NCI-H2196 treated with DMSO at 0.1 percent for 48 hours (cell line): Measurements from ENCODE around the gene MYH11.
"Not testable (repeated sequence)": the region's sequence is repeated elsewhere in the genome, so short reads cannot be mapped to it uniquely, and the experiment has no call there.

Source experiments
- DNase-seq: peaks from one replicate; lab custom pipeline; 2025; ENCODE audit not compliant: unreplicated experiment; lab: John Stamatoyannopoulos, UW

The MYH11 gene

DNA sequence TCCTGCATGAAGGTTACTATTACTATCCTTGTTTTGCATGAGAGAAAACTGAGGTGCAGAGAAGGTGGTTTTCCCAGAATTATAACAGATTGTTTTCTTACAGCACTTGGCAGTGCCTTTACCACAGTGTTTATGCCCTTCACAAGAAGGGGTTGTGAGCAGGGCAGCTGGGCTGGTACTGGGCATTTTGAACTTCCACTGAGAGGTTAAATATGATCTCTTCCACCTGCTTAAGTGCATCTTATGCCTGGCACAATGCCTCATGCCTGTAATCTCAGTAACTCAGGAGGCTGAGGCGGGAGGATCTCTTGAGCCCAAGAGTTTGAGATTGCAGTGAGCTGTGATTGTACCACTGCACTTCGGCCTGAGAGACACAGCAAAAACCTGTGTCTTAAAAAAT is 170.5 kb downstream of the MYH11 start:
- peak; percentile 22 for DNase-seq

DNA sequence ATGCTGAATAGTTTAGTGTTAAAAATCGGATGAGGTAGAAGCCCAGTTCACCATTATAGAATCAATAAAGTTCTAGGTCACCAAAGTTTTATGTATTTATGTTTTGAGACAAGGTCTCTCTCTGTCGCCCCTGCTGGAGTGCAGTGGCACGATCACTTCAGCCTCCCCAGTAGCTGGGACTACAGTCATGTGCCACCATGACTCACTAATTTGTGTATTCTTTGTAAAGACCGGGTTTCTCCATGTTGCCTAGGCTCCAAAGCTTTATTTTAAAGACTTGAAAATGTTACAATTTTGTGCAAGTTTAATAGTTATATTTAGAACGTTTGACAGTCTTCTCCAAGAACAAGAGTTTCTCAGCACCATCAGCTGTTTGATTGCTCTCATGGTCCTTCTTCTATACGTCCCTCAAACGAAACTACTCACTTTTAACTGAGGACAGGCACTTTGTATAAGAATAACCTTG is 174.7 kb downstream of the MYH11 start:
- DNase-seq: no peak

DNA sequence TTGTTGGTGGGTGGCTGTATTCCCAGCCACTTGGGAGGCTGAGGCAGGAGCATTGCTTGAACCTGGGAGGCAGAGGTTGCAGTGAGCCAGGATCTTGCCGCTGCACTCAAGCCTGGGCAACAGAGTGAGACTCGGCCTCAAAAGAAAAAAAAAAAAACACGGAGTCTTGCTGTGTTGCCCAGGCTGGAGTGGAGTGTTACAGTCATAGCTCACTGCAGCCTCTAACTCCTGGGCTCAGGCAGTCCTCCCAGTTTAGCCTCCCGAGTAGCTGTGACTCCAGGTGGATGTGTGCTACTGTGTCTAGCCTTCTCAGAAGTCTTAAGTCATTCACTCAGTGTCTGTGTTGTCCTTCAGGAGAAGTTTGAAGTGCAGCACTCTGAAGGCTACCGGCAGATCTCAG is 179.4 kb downstream of the MYH11 start:
- DNase-seq: no peak

DNA sequence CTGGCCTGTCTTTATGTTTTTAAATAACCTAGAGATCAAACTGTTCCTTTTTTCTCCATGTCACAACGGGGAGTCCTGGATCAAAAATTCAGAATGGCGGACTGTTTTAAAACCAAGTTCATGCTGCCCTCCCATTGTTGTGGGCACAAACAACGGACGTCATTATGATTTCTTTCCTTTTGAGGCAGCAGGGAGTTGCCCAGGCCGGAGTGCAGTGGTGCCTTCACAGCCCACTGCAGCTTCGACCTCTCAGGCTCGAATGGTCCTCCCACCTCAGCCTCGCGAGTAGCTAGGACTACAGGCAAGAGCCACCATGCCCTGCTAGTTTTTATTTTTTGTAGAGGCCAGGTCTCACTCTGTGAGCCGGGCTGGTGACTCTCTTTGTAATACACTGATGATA is 180.3 kb downstream of the MYH11 start:
- DNase-seq: no peak

DNA sequence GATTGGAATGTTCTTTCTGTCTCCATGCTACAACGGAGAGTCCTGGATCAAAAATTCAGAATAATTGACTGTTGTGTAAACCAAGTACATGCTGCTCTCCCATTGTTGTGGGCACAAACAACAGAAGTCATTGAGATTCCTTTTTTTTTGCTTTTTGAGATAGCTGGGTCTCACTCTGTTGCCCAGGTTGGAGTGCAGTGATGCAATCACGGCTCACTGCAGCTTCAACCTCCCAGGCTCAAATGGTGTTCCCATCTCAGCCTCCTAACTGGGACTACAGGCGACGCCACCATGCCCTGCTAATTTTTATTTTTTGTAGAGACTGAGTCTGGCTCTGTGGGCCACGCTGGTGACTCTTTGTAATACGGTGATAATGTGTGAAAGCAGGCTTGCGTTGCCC is 182.3 kb downstream of the MYH11 start:
- no peak for DNase-seq

DNA sequence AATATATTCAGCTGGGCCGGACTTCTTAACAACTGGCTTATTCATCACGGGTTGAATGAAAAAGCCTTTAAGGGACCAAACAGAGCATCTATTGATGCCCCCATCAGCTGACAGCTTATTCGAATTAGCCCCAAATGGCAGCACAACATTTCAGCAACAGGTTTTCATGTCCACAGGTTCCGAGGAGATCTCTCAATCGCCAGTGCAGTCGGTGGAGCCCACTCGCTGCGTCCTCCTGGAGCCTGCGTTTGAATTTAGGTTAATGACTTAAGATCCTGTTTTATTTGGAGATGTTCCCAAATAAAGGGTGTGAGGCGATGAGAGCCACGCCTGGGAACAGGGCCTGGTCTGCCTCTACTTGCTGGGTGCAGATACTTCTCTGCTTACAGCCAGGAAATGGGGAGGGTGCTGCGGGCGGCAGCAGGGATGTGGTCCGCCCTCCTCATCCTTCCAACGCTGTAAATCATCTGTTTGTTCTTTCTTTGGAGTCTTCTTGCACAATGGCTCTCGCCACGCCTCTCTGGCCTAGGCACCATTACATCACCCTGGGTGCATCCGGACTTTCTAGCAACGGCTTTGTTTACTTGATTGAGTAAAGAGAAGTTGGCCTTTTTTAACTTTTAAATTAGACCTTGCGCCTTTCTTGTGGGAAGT is 184.2 kb downstream of the MYH11 start:
- peak; percentile 97 for DNase-seq

DNA sequence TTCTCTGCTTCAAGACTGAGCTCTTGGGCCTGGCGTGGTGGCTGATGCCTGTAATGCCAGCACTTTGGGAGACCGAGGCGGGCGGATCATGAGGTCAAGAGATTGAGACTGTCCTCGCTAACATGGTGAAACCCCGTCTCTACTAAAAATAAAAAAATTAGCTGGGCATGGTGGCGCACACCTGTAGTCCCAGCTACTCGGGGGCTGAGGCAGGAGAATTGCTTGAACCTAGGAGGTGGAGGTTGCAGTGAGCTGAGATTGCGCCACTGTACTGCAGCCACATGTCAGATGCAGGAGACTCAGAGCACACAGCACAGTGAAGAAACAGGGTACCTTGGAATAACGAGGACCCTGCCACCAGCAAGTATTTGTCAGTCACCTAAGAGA is 184.7 kb downstream of the MYH11 start:
- DNase-seq: not testable (repeated sequence)

DNA sequence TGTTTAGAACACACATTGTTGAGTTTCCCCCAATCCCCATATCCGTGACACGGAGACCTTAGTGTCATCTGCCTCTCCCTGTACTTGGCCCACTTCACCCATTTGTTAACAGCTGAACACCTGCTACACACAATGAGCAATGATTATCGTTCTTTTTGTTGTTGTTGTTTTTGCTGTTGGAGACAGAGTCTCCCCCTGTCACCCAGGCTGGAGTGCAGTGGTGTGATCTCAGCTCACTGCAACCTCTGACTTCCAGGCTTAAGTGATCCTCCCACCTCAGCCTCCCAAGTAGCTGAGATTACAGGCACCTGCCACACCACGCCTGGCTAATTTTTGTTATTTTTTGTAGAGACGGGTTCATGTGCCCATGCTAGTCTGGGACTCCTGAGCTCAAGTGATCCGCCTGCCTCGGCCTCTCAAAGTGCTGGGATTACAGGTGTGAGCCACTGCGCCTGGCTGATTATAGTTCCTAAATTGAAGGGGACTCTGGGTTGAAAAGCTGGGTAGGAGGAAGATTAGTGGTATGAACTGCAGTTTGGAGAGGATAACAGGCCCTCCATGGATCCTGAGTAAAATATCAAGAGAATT is 185.2 kb downstream of the MYH11 start:
- no peak for DNase-seq

DNA sequence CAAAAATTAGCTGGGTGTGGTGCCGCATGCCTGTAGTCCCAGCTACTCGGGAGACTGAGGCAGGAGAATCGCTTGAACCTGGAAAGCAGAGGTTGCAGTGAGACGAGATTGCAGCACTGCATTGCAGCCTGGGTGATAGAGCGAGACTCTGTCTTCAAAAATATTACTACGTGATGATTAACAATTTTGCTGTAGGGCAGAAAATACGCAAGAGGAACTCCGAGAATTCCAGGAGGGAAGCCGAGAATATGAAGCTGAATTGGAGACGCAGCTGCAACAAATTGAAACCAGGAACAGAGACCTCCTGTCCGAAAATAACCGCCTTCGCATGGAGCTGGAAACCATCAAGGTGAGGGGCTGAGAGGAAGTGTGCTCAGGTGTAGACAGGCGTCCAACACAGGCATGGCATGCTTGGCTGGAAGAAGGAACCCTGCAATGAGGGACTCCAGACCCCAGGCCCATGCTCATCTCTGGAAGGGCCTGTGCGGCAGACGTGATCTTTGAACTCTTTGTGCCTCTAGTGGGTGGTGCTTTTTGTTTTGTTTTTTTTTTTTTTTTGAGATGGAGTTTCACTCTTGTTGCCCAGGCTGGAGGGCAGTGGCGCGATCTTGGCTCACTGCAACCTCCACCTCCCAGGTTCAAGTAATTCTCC is 189.6 kb downstream of the MYH11 start:
- DNase-seq: no peak

DNA sequence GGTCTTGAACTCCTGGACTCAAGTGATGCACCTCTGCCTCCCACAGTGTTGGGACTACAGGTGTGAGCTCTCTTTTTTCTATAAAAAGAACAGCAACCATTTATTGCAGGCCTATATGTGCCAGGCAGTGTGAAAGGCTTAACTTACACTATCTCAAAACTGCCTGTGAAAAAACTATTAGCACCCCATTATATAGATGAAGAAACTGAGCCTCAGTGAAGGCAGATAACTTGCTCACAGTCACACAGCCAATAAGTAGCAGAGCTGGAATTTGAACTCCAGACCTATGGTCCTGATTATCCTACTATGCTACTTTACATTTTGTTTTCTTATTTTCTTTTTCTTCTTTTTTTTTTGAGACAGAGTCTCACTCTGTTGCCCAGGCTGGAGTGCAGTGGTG is 191.7 kb downstream of the MYH11 start:
- DNase-seq: no peak

DNA sequence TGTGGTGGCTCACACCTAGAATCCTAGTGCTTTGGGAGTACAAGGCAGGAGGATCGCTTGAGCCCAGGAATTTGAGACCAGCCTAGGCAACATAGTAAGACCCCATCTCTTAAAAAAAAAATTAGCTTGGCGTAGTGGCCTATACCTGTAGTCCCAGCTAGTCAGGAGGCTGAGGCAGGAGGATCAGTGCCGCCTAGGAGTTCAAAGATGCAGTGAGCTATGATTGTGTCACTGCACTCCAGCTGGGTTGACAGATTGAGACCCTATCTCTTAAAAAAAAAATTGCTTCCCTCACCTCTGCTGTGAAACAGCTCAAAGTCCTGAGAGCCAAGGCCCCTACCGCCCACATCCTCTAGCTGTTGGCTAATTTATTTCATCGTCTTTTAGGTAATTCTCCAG is 196.6 kb downstream of the MYH11 start:
- no peak for DNase-seq

DNA sequence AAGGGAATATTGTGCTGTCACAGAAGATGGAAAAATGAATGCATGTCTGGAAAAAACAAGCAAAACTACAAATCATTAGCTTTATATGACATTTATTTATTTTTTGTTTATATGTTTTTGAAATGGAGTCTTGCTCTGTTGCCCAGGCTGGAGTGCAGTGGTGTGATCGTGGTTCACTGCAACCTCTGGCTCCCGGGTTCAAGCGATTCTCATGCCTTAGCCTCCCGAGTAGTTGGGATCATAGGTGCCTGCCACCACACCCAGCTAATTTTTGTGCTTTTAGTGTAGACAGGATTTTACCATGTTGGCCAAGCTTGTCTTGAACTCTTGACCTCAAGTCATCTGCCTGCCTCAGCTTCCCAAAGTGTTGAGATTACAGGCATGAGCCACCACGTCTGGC is 198.3 kb downstream of the MYH11 start:
- no peak for DNase-seq

DNA sequence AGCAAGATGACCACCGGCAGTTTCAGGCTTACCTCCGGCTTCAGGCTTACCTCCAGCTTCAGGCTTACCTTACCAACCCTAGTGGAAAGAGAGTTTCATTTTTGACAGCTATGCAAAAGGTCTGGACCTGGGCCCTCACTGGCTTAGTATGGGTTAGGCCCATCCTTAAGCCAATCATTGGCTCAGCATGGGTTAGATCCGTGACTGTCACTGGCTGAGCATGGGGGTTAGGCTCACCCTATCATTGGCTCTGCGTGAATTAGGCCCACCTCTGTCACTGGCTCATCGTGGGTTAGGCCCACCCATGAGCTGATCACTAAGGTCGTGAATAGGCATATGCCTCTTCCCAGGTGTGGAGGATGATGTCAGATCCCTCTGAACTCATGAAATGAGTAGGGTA is 198.7 kb downstream of the MYH11 start:
- no peak for DNase-seq

DNA sequence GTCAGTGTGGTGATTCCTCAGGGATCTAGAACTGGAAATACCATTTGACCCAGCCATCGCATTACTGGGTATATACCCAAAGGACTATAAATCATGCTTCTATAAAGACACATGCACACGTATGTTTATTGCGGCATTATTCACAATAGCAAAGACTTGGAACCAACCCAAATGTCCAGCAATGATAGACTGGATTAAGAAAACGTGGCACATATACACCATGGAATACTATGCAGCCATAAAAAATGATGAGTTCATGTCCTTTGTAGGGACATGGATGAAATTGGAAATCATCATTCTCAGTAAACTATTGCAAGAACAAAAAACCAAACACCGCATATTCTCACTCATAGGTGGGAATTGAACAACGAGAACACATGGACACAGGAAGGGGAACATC is 201.3 kb downstream of the MYH11 start:
- DNase-seq: not testable (repeated sequence)

DNA sequence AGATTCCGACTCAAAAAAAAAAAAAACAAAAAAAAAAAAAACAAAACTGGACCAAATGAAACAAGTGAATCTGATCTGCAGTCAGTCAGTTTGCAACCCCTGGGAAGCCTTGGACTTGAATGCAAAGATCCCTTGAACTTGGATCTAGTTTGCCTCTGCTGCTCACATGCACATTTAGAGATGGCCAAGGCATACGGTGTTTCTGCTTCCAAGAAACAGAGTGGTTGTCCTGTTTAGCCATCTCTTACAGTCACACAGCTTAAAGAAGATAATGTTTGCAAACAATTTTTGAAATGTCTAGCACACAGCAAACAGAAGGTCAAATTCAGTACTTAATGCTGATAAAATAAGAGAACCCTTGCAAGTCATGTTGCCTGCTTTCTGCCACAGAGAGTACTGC is 202.2 kb downstream of the MYH11 start:
- DNase-seq: no peak

DNA sequence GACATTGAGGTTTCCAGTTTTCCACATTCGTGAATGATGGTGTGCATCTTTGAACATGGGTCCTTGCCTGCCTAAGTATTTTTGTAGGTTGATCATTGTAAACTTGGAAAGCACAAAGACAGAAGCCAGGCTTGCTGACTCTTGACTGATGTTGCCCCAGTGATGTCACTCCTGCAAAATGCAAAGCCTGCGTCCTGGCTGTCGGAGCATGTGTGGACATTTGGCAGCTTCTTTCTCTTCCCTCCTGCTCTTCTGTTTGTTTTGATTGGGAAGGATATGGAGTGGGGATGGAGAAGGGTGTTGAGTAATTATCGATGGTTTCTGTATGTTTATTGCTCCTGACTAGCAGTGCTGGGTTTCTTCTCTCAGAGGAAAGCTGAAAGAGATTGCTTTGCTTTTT is 203.6 kb downstream of the MYH11 start:
- no peak for DNase-seq
